Kidney tubule cell (primary cell): Measurements from ENCODE around the gene DNER.
"Not testable (repeated sequence)": the region's sequence is repeated elsewhere in the genome, so short reads cannot be mapped to it uniquely, and the experiment has no call there.

Experiments
- DNase-seq: peaks from one replicate; pipeline ENCODE4 v3.0.0-alpha.2; 2018; ENCODE audit warnings: low spot score

The DNER gene

DNA sequence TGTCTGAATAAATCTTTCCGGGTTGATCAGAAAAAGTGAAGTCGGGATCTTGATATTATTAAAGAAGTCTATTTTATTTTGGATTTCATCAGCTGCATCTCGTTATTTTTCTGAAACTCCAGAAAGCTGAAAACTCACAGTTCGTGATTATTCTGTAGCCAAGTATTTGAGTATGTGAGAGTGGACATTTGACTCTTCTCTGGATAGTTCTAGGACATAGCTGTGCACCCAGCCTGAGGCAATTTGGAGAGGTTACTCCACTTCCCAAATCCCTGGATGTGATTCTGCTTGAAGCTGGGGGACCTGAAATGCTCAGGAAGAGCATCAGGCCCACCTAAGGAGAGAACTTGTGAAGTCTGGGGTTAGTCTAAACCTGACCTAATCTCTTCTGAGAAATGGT lies 325.6 kb downstream of the DNER start:
- DNase-seq: no peak

DNA sequence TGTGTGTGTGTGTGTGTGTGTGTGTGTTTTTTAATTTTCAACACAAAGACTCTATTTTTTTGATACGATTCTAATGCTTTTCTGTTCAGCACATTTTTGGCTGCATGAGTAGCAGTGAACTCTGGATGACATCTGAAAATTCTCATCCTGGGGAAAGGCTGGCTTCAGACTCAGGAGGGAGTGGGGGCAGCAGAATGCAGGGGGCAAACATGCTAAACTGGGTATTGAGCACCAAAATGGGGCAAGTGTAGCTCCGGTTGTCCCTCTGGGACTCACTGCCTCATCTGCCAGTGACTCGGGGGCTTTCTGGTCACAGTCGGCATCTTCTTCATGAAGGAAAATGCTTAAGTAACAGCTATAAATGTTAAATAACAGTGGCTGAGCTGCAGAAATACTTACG lies 326.5 kb downstream of the DNER start:
- DNase-seq: no peak

DNA sequence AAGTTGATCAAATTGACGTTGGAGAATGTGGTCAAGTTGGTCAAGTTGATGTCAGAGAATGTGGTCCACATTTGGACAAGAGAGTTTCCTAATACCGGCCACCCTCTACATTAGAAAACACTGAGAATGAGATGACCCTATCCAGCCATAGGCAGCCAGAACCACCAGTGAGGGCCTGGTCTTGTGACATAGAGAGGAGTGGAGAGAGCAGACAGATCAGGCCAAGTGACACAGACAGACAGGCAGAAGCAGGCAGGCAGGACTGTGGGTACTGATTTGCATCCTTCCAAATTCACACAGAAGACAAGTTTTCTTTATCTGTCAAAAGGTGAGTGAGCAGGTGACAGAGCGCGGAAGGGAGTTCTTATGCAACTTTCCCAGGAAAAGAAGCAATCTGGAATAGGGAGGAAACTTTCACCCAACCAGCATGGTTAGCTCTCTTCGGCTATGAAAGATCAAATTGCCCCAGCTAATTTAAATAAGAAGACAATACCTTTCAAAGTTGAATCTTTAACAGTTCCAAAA lies 334.2 kb downstream of the DNER start:
- no peak for DNase-seq

DNA sequence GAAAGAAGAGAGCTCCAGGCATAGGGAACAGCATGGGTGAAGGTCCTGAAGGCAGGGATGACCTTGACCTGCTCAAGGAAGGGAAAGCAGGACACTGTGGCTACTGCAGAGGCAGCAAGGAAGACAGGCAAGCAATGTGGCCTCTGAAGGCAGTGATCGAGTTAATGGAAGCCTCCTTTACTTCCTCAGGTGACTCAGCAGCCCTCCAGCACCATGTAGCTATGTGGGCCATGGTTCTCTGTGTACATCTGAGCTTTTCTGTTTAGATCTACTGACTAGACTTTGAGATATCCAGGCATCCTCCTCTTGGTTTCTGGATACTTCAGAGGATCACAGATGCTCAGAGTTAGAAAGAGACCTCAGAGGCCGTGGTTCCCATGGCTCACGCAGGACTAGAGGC lies 336.0 kb downstream of the DNER start:
- peak; percentile 9 for DNase-seq

DNA sequence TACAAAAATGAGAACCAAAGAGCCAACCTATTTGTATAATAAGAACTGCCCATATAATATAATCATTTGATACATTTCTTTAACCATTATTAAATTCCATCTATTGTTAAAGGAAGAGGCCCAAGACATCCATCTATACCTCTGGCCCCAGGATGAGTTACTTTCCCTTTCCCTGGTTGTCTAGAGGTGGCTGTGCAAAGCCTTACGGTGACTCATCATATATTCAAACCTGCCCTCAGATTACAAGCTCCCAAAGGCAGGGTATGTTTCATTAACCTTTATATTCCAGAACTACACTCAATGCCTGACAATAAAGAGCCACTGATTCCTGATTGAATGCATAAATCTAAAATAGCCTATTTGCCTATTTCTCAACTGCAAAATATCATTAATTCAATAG lies 337.5 kb downstream of the DNER start:
- DNase-seq: peak; percentile 28

DNA sequence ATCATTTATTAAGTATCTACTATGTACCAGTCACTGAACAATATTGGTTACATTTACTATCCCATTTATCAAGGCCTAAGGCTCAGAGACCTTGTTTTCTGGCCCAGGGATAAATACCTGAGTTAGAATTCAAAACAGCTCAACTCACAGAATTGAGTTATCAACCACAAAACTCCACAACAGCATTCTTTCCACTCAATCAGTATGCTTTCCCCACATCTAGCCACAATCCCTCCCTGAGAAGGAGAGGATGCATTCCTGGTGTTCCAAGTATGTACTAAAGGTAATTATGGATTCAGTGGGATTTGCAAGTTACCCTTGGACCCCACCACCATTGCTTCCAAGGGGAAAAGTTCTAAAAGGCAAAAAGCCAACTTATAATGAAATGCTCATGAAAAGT lies 339.1 kb downstream of the DNER start:
- no peak for DNase-seq

DNA sequence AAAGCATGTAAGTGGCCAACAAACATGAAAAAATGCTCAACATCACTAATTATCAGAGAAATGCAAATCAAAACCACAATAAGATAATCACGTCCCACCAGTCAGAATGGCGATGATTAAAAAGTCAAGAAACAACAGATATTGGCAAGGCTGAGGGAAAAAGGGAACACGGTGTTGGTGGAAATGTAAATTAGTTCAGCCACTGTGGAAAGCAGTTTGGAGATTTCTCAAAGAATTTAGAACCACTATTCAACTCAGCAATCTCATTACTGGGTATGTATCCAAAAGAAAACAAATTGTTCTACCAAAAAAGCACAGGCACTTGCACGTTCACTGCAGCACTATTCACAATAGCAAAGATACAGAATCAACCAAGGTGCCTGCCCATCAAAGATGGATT lies 341.0 kb downstream of the DNER start:
- DNase-seq: not testable (repeated sequence)

DNA sequence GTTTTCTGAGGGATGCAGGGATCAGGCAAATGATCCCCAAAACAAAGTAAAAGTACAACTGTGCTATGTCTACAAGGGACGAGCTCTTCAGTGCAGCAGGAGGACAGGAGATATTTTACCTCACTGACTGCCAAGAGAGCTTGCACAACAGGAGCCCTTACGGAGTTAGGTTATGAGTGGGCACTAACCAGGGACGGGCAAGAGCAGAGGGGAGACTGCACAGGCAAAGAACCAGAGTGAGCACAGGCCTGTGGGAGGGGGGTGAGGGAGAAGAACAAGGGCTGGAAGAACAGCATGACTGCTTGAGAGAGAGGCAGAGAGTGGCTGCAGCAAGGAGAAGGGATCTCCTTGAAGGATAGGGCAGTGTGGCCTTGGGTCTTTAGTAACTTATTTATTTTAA lies 342.1 kb downstream of the DNER start:
- no peak for DNase-seq

DNA sequence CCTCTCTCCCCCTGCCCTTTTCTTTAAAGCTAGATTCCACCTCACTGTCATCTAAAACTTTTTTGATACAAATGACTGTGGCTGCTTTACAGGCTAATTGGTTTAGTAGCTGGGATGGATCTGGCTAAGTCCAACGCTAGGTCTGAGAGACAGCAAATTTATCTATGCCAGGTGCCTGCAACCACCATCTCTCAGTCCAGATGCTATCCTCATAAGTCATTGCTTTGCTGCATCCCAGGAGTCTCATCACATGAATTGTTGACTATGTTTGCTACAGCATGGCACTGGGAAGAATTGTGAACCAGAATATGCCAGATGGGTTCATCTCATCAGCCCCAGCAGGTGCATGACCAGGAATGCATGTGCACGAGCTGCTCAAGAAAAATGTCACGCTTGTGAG lies 343.3 kb downstream of the DNER start:
- DNase-seq: no peak

DNA sequence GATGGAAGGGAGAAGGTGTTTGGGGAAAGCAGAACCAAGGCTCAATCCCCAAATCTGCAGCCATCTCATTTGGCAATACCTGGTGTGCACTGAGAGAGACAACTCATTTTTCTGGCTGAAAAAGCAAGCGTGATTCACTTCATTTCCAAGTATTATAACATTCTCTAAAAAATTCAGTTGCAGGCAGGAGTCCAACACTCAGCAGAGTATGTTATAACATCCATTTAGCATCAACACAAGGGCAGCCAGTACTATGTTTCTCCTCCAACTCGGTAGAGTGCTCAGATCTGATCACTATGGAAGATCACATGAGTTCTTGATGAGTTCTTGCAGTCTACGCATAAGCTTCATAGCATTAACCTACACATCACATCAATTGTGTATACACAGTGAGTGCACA lies 343.8 kb downstream of the DNER start:
- no peak for DNase-seq

DNA sequence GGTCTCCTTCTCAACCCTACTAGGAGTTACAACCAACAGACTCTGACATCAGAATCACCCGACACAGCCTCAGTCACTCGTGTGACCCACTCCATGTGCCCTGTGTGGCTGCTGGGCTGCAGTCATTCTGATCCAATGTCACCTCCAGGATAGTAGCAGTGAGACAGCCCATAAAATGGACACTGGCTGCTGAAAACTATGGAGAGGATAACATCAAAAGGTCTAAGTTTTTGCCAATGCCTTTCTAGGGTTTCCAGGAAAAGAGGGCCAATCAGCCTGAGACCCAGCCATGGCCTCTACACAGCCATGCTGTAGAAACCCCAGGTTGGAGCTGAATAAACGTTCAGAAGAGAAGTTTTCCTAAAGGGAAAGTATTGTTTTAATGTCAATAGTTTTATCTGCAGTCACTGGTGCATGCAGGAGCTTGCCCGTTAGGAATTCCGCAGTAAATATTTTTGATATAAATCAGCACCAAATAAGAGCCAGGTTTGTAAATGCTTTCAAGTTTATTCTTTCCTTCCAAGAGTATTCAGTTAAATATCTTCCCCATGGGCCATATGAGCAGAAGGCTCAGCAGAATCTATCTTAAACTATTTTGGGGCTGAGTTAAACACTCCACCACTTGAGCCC lies 351.1 kb downstream of the DNER start:
- peak; percentile 4 for DNase-seq

DNA sequence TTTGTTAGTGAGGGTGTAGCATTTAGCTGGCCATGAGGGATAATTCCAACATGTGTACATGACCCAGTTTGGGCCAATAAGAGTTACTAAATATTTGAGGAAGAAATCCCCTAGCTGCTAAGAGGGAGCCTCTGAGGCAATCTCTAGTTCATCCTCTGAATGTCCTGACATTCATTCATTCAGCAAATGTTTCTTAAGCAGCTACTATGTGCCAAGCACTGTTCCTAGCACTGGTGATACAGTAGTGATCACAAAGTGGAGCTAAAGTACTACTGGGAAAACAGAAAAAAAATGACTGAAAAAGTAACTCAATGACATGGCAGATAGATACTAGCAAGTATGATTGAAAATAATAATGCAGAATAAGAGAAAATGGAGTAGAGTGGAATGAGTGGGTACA lies 363.5 kb downstream of the DNER start:
- DNase-seq: no peak

DNA sequence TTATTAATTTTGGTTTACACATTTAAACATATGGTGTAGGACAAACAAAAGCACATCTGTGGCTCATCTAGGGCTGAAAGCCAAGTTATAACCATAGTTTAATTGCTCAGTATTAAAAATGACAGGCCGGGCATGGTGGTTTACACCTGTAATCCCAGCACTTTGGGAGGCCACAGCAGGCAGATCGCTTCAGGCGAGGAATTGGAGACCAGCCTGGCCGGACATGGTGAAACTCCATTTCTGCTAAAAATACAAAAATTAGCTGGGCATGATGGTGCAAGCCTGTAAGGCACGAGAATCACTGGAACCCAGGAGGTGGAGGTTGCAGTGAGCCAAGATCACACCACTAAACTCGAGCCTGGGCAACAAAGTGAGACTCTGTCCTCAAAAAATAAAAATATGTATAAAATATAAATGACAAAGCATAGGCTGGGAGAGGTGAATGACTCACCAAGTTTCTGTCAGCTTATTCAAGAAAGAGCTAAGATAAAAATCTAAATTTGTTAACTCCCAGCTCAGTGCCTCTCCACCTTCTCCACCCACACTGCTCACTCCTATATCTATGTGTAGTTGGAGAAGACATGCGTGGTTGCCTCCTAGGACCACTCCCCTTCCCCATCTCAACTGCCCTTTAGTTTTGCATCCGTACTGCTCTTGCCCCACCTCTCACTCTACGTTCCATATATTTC lies 364.1 kb downstream of the DNER start:
- no peak for DNase-seq

DNA sequence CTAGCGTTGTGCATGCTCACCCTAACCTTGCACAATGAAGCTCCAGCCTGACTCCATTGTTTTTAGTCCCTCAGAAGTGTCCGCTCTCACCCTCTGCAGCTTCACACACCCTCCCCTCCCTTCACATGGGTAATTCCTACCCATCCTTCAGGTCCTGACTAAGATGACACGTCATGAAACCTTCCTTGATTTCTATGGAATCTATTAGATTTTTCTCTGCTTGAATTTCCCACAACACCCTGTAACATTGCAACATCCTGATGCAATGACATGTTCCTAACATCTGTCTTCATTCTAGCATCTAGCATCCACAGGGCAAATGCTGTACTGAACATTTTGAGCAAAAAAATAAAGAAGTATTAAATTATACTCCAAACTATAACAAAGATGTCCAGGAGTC lies 366.2 kb downstream of the DNER start:
- no peak for DNase-seq

DNA sequence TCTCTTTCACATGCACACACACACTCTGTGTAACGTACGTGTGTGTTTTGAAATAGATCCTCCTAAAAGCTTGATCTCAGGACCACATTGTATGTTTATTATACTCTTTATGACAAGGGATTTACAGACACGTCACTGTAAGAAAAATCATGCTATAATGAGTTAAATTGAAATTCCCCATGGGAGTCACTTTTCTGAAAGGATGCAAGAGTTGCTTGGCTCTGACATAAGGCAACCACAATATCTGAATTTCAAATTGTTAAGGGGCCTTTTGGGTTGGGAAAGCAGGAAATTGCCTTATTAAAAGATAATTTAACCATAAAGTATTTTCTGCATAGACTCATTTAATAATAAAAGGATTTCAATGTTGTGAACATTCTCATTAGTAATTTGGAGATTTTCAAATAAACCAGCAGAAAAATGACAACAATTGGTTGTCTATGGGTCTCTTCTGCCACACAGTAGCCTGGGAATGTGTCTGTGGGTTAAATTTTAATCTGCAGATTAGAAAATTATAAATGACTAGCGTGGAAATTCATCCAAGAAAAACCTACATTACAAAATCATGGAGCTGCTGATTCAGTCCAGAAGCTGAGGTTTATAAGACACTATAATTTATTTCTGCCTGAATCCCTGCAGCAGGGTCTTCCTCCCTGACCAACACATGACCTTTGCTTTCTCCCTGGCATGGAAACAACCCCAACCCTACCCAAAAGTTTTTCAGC lies 367.4 kb downstream of the DNER start:
- DNase-seq: no peak

DNA sequence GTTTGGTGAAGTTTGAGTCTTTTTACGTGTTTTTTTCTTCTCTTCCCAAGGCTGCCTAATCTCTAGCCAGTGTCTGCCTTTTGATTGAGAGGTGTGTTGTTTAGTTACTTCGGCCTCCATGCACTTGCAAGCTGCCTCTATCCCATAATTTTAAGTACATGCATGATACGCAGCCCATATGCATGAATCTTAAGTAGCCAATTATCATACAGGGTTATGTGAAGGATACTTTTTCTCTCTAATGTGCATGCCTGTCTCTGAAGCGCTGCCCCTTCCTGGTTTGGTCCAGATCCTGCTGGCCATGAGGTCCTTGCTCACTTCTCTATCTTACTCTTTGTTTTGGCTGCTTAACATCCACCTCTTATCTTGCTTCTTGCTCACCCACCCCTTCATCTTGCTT lies 369.4 kb downstream of the DNER start:
- DNase-seq: no peak

DNA sequence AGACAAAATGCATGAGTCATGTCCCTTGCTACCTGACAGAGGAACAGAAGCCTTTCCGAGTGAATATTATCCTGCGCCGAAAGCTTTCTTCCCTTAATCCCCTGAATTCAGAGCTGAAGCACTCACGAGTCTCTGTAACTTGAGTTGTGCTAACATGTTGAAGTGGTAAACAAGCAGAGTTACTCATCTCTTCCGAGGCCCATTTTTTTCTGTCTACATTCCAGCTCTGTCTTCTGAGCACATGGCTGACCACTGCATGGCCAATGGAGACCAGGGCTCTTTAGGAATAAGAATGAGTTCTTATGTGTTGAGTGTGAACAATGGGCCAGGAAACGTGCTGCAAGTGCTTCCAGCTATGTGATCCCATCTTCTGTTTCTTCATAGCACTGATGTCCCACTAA lies 370.2 kb downstream of the DNER start:
- no peak for DNase-seq

DNA sequence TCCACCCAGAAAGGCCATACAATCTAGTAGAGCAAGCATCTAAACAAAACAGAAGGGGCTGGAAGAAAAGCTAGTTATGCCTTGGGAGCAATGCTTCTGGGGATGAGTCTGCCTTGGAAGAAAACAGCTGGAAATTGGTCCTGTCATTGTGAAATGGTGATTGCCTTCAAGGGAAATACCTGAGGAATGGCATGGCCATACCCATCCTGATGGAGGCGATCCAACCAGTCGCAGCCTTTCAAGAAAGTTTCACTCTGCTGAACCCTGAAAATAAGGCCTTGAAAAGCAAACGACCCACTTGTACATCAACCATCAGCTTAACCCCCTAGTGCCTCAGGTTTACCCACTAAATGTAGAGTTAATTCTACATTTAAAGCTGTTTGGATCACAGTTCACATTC lies 370.7 kb downstream of the DNER start:
- DNase-seq: no peak

DNA sequence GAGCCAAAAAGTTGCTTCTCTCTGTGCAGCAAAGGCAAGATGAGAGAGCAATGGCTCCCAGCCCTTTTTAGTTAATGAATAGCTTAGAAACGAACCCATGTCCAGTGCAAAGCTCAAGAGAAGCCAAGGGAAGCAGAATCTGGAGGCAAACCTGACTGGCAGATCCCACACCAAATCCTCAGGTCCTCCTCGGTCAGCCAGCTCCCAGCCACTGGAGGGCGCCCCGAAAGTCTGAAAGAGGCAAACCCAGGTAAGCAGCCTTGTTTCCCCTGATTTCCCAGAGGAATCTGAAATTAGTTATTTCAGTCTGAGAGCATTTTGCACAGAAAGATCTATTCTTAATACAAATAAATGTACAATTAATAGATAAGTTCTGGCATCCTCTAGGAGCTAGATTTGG lies 372.0 kb downstream of the DNER start:
- peak; percentile 39 for DNase-seq

DNA sequence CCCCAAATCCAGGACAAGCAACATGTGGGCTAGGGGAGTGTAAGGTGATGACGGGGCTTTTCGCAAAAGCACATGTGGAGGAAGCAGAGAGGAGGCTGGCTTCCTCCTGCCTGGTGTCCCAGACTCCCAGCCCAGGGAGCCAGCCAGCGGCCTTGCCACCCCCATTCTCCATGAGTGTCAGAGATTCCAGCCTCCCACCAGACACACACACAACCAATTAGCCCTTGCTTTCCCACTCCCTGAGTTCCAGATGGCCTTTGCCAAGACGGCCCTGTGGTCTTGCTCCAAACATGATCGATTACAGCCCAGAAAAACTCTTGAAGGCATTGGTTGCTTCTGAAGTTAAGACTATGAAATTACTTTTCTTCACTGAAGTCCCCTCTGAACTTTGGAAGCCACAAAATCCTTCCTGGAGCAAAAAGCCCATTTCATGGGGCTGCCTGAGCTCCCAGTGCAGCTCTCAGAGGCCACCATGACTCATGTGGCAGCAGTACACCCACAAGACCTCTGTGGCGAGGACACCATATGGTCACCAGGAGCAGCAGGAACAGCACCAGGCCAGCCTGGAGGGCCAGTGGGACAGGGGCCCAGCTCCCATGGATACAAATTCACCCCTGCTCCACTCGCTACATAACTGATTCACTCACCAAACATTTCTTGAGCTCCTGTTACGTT lies 374.1 kb downstream of the DNER start:
- DNase-seq: no peak

DNA sequence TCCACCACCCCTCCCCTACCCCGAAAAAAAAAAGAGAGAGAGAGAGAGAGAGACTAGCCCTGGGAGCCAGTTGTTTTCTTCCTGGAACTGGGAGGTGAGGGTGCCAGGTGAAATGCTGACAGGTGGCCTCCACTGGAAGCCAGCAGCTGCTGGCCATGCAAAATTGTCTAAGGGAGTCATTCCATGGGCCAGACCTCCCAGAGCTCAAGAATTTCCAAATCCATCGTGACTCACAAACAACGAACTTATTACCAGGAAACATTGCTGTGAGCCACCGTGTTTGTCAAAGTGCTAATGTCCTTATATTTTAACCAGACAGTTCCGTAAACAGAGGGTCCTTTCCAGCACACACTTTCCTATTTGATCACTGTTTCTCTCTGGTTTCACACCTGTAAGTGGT lies 374.7 kb downstream of the DNER start:
- peak; percentile 28 for DNase-seq

DNA sequence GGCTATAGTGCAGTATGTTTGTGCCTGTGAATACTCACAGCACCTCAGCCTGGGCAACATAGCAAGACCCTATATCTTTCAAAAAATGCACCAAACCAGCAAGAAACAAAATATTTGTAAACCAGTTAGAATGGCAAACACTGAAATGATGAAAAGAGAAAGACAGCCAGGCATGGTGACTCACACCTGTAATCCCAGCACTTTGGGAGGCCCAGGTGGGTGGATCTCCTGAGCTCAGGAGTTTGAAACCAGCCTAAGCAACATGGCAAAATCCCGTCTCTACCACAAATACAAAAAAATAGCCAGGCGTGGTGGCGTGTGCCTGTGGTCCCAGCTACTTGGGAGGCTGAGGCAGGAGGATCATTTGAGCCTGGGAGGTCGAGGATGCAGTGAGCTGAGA lies 375.2 kb downstream of the DNER start:
- DNase-seq: not testable (repeated sequence)

DNA sequence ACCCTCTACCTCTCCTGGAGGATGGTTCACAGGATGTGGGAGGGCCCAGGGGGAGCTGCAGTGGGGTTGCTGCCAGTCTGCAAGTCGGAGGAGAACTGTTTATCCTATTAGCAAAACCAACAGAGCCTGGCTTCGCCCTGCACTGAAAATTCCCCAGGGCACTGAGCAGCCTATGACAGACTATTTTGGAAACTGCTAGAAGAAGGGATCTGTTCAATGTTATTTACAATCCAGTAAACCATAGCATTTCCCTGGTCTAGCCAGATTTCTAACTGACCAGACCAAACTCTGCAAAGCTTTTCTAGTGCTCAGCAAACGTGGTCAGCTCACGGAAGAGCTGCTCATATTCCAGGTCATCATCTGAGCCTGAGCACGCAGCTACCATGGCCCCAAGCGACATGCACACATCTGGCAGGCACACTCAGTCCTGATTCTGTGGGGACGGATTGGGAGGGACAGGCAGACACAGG lies 378.4 kb downstream of the DNER start:
- no peak for DNase-seq
